ENCODE measurements around the gene TOMM7. TPM values are rescaled to one million over a fixed set of nuclear protein-coding genes. Genes with fewer than 3 reads are reported as not detected.

The TOMM7 gene
- total RNA-seq, 1 experiment from 2014 or later, result 325 TPM

DNA sequence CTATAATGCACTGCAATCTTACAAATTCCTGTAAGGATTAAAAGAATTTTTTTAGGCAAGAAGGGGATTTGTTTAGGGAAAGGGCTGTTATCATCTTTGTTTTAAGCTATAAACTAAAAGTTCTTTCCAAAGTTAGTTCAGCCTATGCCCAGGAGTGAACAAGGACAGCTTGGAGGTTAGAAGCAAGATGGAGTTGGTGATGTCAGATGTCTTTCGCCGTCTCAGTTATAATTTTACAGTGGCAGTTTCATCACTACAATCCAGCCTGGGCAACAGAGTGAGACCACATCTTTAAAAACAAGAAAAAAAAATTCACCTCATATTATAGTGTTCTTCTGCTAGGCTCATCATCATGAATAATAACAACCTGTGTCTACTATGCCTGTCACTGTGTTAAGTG, 2.1 kb upstream of the TOMM7 start:
- Histone ChIP-seq H3K36me3 (ENCODE audit: control insufficient read depth in 1 of 2, insufficient read depth in 2 of 2, low read length in 2 of 2) (peaks cover 0 to 1% of the 10 kb centered on the region in 2 experiments; a peak in 1 of 4 replicates), H2AFZ (ENCODE audit: low read depth, low read length, poor library complexity, severe bottlenecking) (no peak overlapping the region), H3K9me2 (ENCODE audit: insufficient read depth) (no peaks in the 10 kb centered on the region), H3K27me3 (ENCODE audit: insufficient read depth, low read length) (no peaks in the 10 kb centered on the region), H3K9ac (ENCODE audit: low read length) (no peak overlapping the region), H3K4me3 (replicated peaks in 1 of 2; ENCODE audit: low read depth in 1 of 2, low read length in 2 of 2) (no peak overlapping the region), H4K20me1 (ENCODE audit: insufficient read depth) (no peaks in the 10 kb centered on the region), H3K9me3 (ENCODE audit: control insufficient read depth in 1 of 2, insufficient read depth in 1 of 2, low read depth in 1 of 2, low read length in 2 of 2) (no peaks in the 10 kb centered on the region), H3K4me1 (ENCODE audit: control insufficient read depth in 1 of 2, insufficient read depth in 2 of 2, low read length in 2 of 2) (peaks cover 0 to 19% of the 10 kb centered on the region in 2 experiments; a peak in 3 of 4 replicates), H3K4me2 (ENCODE audit: low read length) (no peak overlapping the region), H3K79me2 (ENCODE audit: insufficient read depth, low read length) (peaks cover 29% of the 10 kb centered on the region), H3K27ac (ENCODE audit: low read depth, low read length) (no peak overlapping the region)
- POLR2A ChIA-PET, result interaction anchor here (0.6 kb wide), 1 partner anchor 38 kb away, joined by 4 read pairs; no protein-coding TSS in a partner anchor
- RAD21 ChIA-PET (ENCODE audit: low non-redundant PET in 1 of 2, low total read pairs in 2 of 2, uncharacterized antibody in 2 of 2, unreplicated experiment in 2 of 2), result no interaction called here
- no TSS peak for BruUV-seq (replicated peaks)
- ATAC-seq (no peak), DNase-seq (ENCODE audit: low read depth, low spot score) (no peak)
- CTCF ChIA-PET, result no interaction called here
- TF ChIP-seq, protein P1, sequence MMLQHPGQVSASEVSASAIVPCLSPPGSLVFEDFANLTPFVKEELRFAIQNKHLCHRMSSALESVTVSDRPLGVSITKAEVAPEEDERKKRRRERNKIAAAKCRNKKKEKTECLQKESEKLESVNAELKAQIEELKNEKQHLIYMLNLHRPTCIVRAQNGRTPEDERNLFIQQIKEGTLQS (IDR thresholded peaks at IDR 0.05), result no peak
- no peak for TF ChIP-seq SIN3A (IDR thresholded peaks at IDR 0.05; ENCODE audit: low read depth)
- no peak for TF ChIP-seq ZFX (IDR thresholded peaks at IDR 0.05)
- TF ChIP-seq SP1 (IDR thresholded peaks at IDR 0.05; ENCODE audit: low read depth), result no peak
- TF ChIP-seq EZH2phosphoT487 (IDR thresholded peaks at IDR 0.05; ENCODE audit: borderline replicate concordance), result no peak
- TF ChIP-seq FOSL1 (IDR thresholded peaks at IDR 0.05; ENCODE audit: low read depth), result no peak
- TF ChIP-seq ELF1 (IDR thresholded peaks at IDR 0.05; ENCODE audit: borderline replicate concordance, low read depth), result no peak
- intact Hi-C loops (cut with micrococcal nuclease), result no loop called here

DNA sequence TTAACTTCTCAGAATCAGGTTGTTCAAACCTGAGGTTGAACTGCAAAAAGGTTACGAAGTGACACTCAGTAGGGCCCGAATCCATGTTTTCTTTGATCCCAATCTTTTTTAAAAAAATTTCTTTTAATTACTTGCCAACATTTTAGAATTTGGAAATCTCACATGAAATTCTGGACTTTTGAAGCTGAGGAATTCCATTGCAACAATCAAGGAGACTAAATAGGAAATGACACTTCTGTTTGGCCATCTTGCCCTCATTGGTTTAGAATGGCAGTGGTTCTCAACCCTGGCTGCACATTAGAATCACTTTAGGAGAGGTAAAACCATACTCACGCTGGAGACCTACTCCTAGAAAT, 471 bp upstream of the TOMM7 start:
- Histone ChIP-seq H3K9me2 (ENCODE audit: insufficient read depth) (no peaks in the 10 kb centered on the region), H3K4me2 (ENCODE audit: low read length) (peak overlapping the region; percentile 78), H3K9me3 (ENCODE audit: control insufficient read depth in 1 of 2, insufficient read depth in 1 of 2, low read depth in 1 of 2, low read length in 2 of 2) (no peaks in the 10 kb centered on the region), H4K20me1 (ENCODE audit: insufficient read depth) (no peaks in the 10 kb centered on the region), H3K9ac (ENCODE audit: low read length) (peak overlapping the region; percentile 96), H3K4me3 (replicated peaks in 1 of 2; ENCODE audit: low read depth in 1 of 2, low read length in 2 of 2) (peak overlapping the region; percentile 61 to 90), H3K27me3 (ENCODE audit: insufficient read depth, low read length) (no peaks in the 10 kb centered on the region), H2AFZ (ENCODE audit: low read depth, low read length, poor library complexity, severe bottlenecking) (peak overlapping the region; percentile 41), H3K27ac (ENCODE audit: low read depth, low read length) (peak overlapping the region; percentile 79; the same call in 1 of the 2 replicates), H3K4me1 (ENCODE audit: control insufficient read depth in 1 of 2, insufficient read depth in 2 of 2, low read length in 2 of 2) (peaks cover 0 to 20% of the 10 kb centered on the region in 2 experiments; a peak in 3 of 4 replicates), H3K36me3 (ENCODE audit: control insufficient read depth in 1 of 2, insufficient read depth in 2 of 2, low read length in 2 of 2) (peaks cover 0 to 3% of the 10 kb centered on the region in 2 experiments; a peak in 1 of 4 replicates), H3K79me2 (ENCODE audit: insufficient read depth, low read length) (peaks cover 45% of the 10 kb centered on the region)
- ChIA-PET CTCF (no interaction called here), RAD21 (ENCODE audit: low non-redundant PET in 1 of 2, low total read pairs in 2 of 2, uncharacterized antibody in 2 of 2, unreplicated experiment in 2 of 2) (no interaction called here), POLR2A (no interaction called here)
- DNase-seq (ENCODE audit: low read depth, low spot score) (no peak), ATAC-seq (0 out of 2 replicates have a peak, but pooled peaks have one; percentile 2)
- intact Hi-C loops (cut with micrococcal nuclease), result no loop called here
- TF ChIP-seq YY1 (IDR thresholded peaks at IDR 0.05; ENCODE audit: extremely low read depth, insufficient replicate concordance, low read depth, low read length), result no peak
- TF ChIP-seq ZNF274 (IDR thresholded peaks at IDR 0.05; ENCODE audit: low read depth, low read length), result no peak
- TF ChIP-seq CEBPB (IDR thresholded peaks at IDR 0.05; ENCODE audit: low read depth), result no peak
- TF ChIP-seq ELF1 (IDR thresholded peaks at IDR 0.05; ENCODE audit: borderline replicate concordance, low read depth), result no peak
- BruUV-seq (replicated peaks), result TSS peak; percentile 96
